ENCODE results near the gene IRS2. TPM values are rescaled to one million over a fixed set of nuclear protein-coding genes. Genes with fewer than 3 reads are reported as not detected.

Gene IRS2
- total RNA-seq, 6 donors from 2014 or later = 31.8 to 67.9 (median 46.4) TPM

GRCh38 chr13:109787135-109787954 lies 962 bp upstream of the IRS2 start:
- Histone ChIP-seq H3K27ac (peak overlapping the region; percentile 89 to 95 (median 92)), H3K9me3 (no peaks in the 10 kb centered on the region), H3K36me3 (peaks cover 14 to 21% (median 20%) of the 10 kb centered on the region in 4 donors), H3K27me3 (no peaks in the 10 kb centered on the region), H3K4me1 (peaks cover 24 to 45% (median 35%) of the 10 kb centered on the region in 4 donors), H3K4me3 (peak overlapping the region; percentile 79 to 93 (median 88))
- peak in 1 of 2 donors; percentile 44 for ATAC-seq (ENCODE audit: low FRiP score in 2 of 2)
- TF ChIP-seq POLR2A (IDR thresholded peaks at IDR 0.05) (peak in 1 of 4 donors; percentile 13), CTCF (IDR thresholded peaks at IDR 0.05) (no peak), POLR2AphosphoS5 (IDR thresholded peaks at IDR 0.05) (no peak)
- WGBS, 2 donors = 0 to 1% methylated on average over 20 to 73 of the region's 86 CpGs
- peak in 1 of 2 donors; percentile 88 for DNase-seq

- peak overlapping the region; percentile 34 to 93 (median 88) for H3K4me3 ChIP-seq
- no peaks in the 10 kb centered on the region for H3K27me3 ChIP-seq
- peak overlapping the region; percentile 76 to 95 (median 87) for H3K27ac ChIP-seq
- H3K4me1 ChIP-seq = peaks cover 35 to 59% (median 44%) of the 10 kb centered on the region in 4 donors
- no peak for ATAC-seq (ENCODE audit: low FRiP score in 2 of 2)
- TF ChIP-seq POLR2A (IDR thresholded peaks at IDR 0.05) (no peak), CTCF (IDR thresholded peaks at IDR 0.05) (peak in 1 of 6 experiments; percentile 20), EP300 (IDR thresholded peaks at IDR 0.05) (no peak)
- no peaks in the 10 kb centered on the region for H3K9me3 ChIP-seq
- 2% methylated on average over 30 of the region's 88 CpGs; no CpG with 5 or more reads in 1 of the 2 donors for WGBS, 2 donors
- no peak for DNase-seq
- peaks cover 17 to 35% (median 30%) of the 10 kb centered on the region in 4 donors for H3K36me3 ChIP-seq
Observed at GRCh38 chr13:109785892-109786450, 412 bp downstream of the IRS2 start.

GRCh38 chr13:109785141-109785891 lies 1.1 kb downstream of the IRS2 start:
- DNase-seq = peak; percentile 66 to 89
- 3% methylated on average over 73 of the region's 98 CpGs; no CpG with 5 or more reads in 1 of the 2 donors for WGBS, 2 donors
- peaks cover 17 to 40% (median 30%) of the 10 kb centered on the region in 4 donors for H3K36me3 ChIP-seq
- H3K4me3 ChIP-seq = peak overlapping the region; percentile 69 to 93 (median 88)
- no peak for ATAC-seq (ENCODE audit: low FRiP score in 2 of 2)
- H3K9me3 ChIP-seq = no peaks in the 10 kb centered on the region
- TF ChIP-seq CTCF (IDR thresholded peaks at IDR 0.05) (no peak), POLR2A (IDR thresholded peaks at IDR 0.05) (peak in 2 of 4 donors; percentile 20 to 39), EP300 (IDR thresholded peaks at IDR 0.05) (no peak), POLR2AphosphoS5 (IDR thresholded peaks at IDR 0.05) (peak in 1 of 2 donors; percentile 13)
- H3K27me3 ChIP-seq = no peaks in the 10 kb centered on the region
- H3K27ac ChIP-seq = peak overlapping the region; percentile 76 to 95 (median 87)
- H3K4me1 ChIP-seq = peaks cover 35 to 65% (median 46%) of the 10 kb centered on the region in 4 donors

GRCh38 chr13:109784590-109785140 lies 1.7 kb downstream of the IRS2 start:
- WGBS, 2 donors = 3 to 34% methylated on average over 8 to 19 of the region's 83 CpGs

More at GRCh38 chr13:109784590-109785140, 1.7 kb downstream of the IRS2 start:
- peak; percentile 77 to 98 (median 98) for TF ChIP-seq CTCF (IDR thresholded peaks at IDR 0.05)
- TF ChIP-seq EP300 (IDR thresholded peaks at IDR 0.05) = no peak
- Histone ChIP-seq H3K4me3 (peak overlapping the region; percentile 69 to 93 (median 88)), H3K27me3 (no peaks in the 10 kb centered on the region), H3K27ac (peak overlapping the region; percentile 76 to 95 (median 87)), H3K4me1 (peaks cover 35 to 71% (median 50%) of the 10 kb centered on the region in 4 donors), H3K36me3 (peaks cover 17 to 45% (median 30%) of the 10 kb centered on the region in 4 donors), H3K9me3 (no peaks in the 10 kb centered on the region)
- DNase-seq = peak; percentile 81 to 97
- ATAC-seq (ENCODE audit: low FRiP score in 2 of 2) = peak; percentile 58 to 68

All from upper lobe of left lung (tissue), 6 donors.